Breast epithelium (tissue), 3 donors: ENCODE results near the gene RIPOR2.

ENCODE experiments used
- POLR2A ChIP-seq: fragments of 450-650 bp; IDR thresholded peaks from one replicate; pipeline ENCODE4 v1.6.1; 2016; ENCODE audit warnings: antibody characterized with exemption, mild to moderate bottlenecking, moderate library complexity
- POLR2AphosphoS5 ChIP-seq, 3 donors: sonication (generic); formaldehyde crosslinking; IDR thresholded peaks; one replicate each; pipeline ENCODE4 v1.6.1; 2017; ENCODE audit warnings: antibody characterized with exemption in 3 of 3

- no peak for TF ChIP-seq POLR2A
- TF ChIP-seq POLR2AphosphoS5 (IDR thresholded peaks at IDR 0.05) = no peak
Observed at GRCh38 chr6:24823185-24823584, 112.6 kb downstream of the RIPOR2 start.
